ENCODE data around the gene ASCC2.
"Not testable (repeated sequence)": the region's sequence is repeated elsewhere in the genome, so short reads cannot be mapped to it uniquely, and the experiment has no call there.

ASCC2 gene

DNA sequence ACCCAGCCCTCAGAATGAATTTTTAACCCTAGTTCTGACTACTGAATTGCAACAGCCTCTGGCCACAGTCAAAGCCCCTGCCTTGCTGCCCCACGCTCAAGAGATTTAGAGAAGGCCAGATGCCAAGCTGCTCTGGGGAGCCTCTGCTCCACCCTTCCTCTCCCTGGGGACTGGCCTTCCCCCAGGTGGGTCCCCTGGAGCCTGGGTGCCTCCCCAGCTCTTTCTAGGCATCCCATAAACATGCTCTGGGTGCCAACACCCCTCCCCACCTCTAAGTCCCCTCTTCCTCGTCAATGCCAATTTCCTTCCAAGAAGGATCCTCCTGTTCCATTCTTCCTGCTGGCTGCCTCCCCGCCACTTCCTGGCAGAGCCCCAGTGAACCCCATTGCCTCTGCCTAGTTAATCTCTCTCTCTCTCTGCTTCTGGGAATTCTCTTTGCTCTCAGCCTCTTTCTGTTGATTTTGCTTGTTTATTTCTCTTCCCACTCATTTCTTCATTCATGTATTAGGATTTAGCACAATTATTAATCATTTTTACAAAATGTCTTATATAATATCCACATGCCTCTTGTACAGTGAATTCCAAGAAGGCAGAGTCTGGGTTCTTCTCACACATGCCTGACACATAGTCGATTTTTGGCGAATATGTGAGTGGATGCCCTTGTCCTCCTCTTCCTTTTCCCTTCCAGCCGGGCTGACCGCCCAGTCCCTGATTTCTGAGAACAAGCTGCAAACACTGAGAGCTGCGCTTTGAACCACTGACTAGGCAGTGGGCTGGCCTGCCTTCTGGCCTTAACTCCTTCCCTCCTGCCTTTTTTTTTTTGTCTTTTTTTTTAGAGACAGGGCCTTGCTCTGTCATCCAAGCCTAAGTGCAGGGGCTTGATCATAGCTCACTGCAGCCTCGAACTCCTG lies 53.4 kb downstream of the ASCC2 start:
- DNase-seq = no peak

DNA sequence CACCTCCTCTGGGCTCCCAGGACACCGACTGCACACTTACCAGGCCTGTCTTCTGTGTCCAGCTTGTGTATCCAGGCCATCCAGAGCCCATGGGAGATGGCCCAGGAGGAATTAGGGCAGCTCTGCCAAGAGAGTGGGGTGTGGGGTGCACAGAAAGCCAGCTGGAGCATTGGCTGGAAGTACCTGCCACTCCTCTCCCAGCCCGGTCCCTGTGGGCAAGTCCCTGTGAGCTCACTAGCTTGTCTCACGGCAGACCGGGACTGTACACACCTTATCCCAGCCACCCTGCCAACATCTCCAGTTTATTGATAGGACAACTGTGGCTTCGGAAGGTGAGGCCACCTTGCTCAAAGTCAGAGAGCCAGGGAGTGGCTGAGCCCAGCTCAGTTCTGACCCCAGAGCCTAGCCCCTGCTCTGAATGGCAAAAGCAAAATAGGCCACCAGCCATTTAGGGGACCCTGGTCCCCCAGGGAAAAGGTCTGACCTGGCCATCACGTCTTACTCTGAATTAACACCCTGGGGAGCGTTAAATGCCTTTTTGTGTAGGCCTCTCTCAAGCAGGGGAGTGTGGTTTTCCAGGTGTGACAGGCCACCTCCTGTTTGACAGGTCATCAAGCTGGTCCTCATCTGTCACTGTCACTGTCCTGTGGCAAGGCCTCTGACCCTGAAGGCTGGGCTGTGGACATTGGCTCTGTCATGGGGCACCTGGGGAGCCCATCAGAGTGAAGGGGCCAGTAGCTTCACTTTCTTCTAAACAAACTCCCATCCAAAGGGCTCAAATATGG lies 55.8 kb downstream of the ASCC2 start:
- no peak for DNase-seq

DNA sequence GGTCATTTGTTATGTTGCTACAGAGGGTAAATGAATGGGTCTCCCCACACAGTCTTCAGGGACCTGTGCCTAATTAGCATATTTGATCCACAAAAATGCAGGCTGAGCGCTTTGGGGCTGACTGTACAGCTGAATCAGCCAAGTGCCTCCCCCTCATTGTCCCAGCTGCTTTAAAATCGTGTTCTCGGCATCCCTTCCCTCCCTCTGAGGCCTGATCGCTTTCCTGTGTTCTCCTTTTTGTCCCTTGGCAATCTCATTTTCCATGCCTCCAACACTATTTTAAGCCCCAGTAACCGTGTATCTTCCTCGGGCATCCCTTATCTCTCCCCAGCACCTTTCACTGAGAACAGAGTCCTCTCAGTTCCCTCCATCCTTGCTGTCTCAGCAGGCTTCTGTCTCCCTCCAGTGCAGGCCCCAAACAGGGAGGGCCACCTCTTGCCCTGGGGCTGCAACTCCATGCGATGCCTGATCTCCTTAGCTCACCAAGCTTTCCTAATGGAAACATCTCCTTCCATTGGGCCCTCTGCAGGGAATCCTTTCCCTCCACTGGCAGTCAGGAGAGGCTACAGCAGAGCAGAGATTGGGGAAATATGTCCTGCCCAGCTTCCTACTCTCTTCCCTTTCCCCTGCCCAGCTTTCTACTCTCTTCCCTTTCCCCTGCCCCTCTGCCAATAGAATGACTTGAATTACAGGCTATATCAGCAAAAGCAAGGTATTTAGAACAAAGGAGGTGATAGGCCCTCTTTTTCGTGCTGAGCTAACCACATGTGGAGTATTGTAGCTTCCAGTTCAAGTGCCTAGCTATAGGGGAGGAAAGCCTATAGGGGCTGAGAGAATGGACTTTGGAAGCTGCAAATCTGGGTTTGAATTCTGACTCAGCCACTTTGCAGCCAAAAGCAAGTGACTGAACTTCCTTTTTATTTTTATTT lies 57.1 kb downstream of the ASCC2 start:
- DNase-seq = no peak

DNA sequence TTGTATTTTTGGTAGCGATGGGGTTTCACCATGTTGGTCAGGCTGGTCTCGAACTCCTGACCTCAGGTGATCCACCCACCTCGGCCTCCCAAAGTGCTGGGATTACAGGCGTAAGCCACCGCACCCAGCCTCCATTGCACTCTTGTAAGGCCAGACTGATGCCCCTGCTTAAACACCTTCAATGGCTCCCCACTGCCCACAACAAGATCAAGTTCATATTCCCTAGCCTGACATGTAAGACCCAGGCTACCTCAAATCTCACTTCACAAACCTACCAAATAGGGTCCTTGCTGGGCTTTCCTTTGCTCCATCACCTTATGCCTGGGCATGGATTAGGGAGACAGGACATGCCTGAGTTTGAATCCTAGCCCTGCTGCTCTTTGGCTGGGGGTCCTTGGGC lies 57.9 kb downstream of the ASCC2 start:
- DNase-seq = no peak

DNA sequence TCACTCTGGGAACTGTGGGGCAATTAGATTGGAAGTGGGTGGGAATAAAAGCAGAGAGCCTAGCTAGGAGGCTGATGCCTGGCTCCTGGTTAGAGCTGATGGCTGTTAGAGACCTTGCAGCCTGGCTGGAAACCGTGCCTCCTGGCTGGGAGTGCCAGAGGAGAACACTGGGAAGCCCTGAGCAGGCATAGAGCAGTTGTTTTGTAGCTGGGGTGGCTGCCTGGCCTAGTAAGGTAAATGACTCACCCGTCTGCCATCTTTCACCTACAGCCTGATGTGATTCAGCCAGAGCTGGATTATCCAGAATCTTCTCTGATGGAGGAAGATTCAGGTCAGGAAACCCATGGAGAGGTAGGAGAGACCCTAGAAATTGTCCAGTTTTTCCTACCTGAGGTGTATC lies 64.8 kb downstream of the ASCC2 start:
- DNase-seq = no peak

DNA sequence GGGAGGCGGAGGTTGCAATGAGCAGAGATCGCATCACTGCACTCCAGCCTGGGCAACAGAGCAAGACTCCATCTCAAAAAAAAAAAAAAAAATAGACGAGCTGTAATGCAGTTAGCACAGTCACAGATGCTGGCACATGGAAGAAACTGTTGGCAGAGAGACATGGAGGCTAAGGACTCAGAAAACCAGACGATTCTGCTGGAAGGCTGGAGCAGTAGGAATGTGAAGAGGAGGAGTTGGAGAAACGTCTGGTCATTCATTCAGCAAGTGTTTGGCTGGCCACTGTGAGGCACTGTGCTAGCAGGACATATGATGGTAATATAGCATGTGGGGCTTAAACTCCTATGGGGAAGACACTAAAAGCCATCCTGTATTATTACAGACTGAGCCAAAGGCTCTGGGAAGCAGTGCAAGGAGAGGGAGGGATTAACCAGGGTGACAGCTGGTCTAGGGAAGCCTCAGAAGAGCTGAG lies 65.9 kb downstream of the ASCC2 start:
- DNase-seq = no peak

DNA sequence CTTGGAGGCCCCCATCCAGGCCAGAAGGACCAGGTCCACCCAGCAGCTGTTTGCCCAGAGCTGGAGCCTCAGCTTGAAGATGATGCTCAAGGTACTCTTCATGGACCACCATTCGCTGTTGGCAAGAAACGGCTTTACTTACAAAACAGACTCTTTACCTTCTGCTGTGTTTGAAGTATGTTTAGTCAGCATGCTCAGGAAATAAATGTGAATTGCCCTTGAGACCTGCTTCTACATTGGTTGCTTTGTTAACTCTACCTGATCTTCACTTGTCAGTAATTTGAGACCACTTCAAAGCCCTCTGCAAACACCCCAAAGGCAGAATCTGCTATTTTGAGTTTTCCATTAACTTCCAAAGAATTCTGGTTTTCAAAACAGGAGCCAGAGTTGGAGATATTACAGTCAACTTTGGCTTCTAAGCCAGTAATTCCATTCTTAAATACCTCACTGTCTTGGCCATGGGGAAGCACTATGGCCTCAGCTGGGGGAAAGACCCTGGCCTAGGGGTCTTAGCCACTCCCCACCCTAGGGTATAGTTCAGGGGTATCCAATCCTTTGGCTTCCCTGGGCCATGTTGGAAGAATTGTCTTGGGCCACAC lies 68.3 kb downstream of the ASCC2 start:
- no peak for DNase-seq

DNA sequence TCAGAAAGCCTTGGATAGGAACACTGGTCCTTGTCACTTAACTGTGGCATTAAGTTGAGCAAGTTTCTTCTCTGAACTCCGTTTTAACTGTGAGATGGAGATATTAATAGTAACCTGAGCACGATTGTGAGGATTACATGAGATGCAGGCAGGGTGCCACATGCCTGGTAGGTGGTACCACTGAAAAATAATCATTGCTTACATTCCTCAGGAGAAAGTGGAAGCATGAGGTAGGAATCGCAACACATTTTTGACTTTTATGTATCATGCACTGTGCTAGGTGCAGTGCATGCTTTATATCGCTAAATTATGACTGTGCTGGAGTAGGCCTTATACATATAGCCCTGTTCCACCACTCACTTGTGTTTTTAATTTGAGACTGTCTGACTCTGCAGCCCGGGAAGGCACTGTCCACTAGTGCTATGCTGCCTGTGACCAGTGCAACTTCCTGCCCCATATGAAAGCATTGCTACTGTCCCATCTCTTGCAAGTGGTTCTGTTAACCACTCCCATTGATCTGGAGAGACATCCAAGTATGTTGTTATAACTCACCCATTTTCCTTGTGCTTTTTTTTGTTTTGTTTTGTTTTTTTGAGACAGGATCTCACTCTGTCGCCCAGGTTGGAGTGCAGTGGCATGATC lies 69.9 kb downstream of the ASCC2 start:
- DNase-seq = no peak

DNA sequence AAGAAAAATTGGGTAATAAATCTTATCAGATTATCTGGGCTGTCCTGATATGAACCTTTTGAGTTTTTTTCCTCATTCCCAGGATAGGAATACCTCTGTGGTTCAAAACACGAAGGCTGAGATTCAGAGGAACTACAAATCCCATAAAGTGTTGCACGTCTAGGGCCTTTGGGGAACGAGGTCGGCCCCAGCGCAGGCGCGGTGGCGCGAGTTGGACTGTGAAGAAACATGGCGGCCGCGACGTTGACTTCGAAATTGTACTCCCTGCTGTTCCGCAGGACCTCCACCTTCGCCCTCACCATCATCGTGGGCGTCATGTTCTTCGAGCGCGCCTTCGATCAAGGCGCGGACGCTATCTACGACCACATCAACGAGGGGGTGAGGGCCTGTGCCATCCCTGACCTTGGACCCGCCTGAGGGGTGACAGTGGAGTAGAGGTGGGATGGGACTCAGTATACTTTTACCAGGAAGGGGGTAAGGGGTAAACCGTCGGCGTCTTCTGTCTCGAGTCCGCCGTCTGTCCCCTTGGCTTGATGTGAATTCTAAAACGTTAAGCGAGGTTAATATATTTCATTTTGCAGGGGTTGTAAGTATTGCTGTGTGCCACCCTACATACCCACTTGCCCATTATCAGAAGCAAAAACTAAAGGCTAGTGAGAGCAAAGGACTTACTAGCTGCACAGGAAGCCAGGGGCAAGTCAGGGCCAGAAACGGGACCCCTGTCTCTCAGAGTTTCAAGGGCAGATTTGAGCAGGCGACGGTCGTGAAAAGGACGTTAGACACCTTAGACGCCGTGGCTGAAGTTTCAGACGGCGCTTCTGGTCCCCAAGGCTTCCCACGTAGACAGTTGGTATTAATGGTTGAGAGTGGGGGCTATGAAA lies 70.7 kb downstream of the ASCC2 start, which contains the start of gene UQCR10:
Gene UQCR10, plus strand, starts transcription at position 199 of the 881 bp plus-strand sequence. Its CDS starts 30 bp downstream, at position 229.
- peak; percentile 94 for DNase-seq

DNA sequence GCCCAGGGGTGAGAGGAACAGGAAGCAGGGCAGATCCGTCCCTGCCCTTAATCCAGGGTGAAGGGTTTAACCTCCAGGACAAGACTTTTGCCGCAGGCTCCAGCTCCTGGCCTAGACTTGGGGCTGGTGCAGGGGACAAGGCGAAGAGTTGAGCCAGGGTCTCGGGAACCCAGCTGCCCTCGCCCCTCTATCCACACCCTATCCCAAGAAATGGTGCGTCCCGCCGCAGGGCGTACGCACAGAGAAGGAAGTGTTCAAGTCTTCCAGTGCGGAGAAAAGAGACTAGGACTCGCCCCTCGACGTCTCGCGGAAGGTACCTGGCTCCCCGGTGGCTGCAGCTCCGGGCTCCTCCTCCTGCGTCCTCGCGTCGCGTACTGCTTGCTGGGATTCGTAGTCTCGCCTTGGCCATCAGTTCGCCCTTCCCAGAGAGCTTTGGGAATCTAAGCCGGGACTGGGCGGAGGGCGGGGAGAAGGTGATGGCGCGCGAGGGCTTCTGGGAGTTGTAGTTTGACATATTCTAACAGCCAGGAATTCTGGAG lies 71.4 kb downstream of the ASCC2 start, which contains the start of gene ZMAT5:
Gene ZMAT5, minus strand, starts transcription at position 376 of the 539 bp plus-strand sequence. CDS start 18,463 bp downstream, outside the sequence.
- peak; percentile 96 for DNase-seq

DNA sequence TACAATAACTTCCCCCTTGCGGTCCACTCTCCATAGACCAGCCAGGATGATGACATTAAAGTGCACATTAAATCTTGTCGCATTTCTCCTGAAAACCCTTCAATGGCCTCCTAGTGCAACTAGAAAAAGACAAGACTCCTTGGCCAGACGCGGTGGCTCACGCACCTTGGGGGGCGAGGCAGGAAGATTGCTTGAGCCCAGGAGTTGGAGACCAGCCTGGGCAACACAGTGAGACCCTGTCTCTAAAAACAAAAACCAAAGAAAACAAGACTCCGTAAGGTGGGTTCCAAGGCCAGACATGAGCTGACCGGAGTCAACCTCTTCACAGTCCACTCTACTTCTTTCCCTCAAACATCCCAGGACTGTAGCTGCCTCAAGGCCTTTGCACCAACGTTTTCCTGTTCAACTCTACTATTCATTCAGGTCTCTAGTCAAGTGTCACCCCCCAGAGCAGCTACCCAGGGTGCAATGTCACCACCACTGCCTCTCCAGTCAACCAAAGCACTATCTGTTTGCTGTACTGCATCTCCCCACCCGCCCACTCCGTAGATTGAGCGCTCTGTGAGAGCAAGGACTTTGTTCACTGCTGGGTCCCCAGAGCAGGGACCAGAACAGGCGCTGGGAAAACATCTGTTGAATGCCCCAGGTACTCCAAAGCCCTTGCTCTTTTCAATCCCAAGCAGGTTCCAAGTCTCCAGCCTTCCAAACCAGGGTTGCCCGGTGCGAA lies 72.0 kb downstream of the ASCC2 start:
- DNase-seq = peak; percentile 9

DNA sequence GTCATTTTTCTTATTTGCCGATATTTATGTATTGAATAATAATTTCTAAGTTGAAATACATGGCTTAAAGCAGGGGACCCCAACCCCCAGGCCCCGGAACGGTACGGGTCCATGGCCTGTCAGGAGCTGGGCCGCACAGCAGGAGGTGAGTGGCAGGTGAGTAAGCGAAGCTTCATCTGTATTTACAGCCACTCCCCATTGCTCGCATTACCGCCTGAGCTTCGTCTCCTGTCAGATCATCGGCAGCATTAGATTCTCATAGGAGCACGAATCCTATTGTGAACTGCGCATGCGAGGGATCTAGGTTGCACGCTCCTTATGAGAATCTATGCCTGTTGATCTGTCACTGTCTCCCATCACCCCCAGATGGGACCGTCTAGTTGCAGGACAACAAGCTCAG lies 75.8 kb downstream of the ASCC2 start:
- no peak for DNase-seq

DNA sequence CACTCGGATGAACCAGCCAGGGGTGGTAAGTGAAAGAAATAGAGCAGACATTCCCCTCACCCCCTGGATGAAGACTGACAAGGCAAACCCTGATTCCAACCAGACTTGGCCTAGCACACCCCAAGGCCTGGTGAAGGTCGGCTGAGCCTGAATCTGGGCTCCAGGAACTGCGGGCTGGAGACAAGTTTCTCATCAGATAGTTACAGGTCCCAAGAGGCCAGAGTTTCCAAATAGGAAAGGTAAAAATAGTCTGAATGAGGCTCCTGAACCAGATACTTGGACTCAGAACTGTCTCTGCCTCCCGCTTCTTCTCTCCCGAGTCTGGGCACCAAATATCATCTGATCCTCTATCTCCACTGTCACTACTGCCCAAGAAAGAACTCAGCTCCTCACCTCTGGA lies 79.1 kb downstream of the ASCC2 start:
- DNase-seq = no peak

DNA sequence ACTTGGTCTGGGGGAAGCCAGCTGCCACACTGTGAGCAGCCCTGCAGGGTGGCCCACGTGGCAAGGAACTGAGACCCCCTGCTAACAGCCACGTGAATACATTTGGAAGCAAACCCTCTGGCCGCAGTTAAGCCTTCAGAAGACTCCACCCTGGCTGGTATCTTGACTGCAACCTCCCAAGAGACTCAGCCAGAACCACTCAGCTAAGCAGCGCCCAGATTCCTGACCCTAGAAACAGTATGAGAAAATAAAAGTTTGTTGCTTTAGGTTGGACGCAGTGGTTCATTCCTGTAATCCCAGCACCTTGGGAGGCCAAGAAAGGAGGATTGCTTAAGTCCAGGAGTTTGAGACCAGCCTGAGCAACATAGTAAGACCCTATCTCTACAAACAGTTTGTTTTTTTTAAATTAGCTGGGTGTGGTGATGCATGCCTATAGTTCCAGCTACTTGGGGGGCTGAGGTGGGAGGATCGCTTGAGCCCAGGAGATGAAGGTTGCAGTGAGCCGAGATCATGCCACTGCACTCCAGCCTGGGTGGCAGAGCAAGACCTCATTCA lies 79.9 kb downstream of the ASCC2 start:
- no peak for DNase-seq

DNA sequence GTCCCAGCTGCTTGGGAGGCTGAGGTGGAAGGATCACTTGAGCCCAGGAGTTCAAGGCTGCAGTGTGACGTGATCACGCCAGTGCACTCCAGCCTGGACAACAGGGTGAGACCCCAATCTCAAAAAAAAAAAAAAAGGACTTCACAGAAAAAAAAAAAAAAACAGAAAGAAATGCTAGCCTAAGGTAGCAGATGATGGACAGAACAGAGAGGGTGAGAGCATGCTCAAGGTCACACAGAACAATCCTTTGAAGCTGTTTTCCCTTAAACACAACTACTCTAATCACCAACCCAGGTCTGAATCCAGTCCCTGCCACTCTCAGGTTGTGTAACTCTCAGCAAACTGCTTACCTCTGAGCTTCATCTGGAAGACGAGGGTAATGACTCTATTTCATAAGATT lies 81.0 kb downstream of the ASCC2 start:
- no peak for DNase-seq

DNA sequence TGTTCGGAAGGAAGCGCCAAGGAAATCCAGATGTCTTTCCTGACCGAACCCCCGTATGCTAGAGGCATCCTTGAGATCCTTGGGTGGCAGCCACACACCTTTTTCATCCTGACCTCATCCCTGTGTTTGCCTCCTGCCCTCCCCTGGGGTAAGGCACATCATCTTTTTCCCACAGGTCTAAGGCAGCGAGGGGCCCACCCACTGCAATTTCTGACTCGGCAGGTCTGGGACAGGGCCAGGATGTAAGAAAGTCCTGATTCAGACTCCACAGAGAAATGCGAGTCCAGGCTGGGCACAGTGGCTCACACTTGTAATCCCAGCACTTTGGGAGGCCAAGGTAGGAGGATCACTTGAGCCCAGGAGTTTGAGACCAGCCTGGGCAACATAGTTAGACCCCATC lies 81.7 kb downstream of the ASCC2 start:
- DNase-seq = no peak

DNA sequence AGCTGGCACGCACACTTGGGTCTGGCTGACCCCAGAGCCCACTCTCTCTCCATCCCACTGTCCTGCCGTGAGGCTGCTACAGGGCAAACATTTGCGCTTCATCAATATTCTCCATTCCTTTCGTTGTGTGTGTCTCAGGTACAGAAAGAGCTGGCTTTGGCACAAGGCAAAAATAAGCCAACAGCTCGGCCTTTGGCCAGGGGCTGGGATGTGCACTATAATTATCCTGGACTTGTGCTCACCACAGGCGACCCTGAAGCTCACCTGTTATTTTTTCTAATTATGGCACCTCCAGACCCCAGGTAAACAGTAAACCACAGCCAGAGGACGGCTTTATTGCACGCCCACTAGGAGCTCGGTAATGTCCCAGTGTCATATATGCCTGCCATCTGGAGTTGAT lies 82.2 kb downstream of the ASCC2 start:
- no peak for DNase-seq

DNA sequence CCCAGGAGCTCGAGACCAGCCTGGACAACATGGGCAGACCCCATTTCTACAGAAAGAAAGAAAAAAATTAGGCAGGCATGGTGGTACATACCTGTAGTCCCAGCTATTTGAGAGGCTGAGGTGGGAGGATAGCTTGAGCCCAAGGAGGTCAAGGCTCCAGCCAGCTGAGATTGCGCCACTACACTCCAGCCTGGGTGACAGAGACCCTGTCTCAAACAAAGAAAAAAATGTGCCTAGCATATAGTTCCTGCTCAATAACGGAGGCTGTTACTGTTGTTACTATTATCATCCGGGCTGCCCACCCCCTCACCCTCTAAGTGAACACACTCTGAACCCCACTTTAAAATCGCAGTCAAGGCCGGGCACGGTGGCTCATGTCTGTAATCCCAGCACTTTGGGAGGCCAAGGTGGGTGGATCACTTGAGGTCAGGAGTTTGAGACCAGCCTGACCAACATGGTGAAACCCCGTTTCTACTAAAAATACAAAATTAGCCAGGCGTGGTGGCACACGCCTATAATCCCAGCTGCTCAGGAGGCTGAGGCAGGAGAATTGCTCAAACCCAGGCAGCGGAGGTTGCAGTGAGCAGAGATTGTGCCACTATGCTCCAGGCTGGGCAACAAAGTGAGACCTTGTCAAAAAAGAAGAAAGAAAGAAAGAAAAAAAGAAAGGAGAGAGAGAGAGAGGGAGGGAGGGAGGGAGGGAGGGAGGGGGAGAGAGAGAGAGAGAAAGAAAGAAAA lies 83.2 kb downstream of the ASCC2 start:
- DNase-seq = not testable (repeated sequence)
